T-helper 1 cell (primary cell): ENCODE measurements around the gene ZNF652.

ENCODE experiments used
- DNase-seq, 5 donors: peaks; one replicate each; pipeline ENCODE4 v3.0.0-alpha.2; 2012 to 2020

ZNF652 gene

DNA sequence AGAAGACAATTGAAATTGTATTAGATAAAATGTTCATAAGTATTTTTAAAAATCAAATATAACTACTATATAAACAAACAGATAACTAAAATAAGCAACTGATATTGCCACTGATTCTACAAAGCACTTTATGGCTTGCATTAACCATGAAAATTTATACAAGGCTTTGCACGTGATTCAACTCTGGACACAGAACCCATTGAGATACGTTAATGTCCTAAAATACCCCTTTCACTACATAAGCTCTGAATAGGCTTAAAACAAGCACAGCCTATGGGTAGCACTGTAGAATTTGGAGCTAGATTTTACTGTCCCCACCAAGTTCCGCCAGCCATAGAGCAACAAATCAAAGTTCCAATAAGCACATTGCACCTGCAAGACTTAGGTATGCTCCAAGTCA is 4.5 kb downstream of the ZNF652 start:
- no peak for DNase-seq

DNA sequence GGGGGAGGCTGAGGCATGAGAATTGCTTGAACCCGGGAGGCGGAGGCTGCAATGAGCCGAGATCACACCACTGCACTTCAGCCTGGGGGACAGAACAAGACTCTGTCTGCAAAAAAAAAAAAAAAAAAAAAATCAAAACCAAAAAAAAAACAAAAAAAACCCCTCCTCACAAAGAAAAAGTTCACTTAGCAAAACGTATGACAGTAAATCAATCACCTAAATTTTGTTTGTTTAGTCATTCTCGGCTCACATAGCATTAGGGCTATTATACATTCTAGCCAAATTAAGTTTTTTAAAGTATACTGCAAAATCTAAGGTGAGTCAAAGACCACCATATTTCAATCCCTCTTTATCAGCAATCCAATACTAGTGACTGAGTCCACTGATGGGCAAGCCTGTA is 5.7 kb downstream of the ZNF652 start:
- DNase-seq: no peak

DNA sequence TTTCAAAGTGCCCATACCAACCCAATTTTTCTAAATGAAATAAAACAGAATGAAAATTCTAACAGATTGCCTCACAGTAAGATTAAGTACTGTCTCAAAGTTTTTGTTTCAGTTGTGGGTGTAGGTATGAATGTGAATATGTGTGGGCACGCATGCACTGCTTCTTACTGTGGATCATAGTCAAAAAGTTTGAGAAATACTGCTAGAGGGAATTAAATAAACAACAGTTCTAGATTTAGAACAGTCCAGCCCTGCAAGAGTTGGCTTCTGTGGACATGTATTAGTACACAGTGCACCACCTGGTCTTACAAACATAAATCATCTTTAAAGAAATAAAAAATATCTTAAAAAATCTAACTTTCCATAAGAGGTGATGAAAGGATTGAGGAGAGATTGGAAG is 8.4 kb downstream of the ZNF652 start:
- DNase-seq: no peak

DNA sequence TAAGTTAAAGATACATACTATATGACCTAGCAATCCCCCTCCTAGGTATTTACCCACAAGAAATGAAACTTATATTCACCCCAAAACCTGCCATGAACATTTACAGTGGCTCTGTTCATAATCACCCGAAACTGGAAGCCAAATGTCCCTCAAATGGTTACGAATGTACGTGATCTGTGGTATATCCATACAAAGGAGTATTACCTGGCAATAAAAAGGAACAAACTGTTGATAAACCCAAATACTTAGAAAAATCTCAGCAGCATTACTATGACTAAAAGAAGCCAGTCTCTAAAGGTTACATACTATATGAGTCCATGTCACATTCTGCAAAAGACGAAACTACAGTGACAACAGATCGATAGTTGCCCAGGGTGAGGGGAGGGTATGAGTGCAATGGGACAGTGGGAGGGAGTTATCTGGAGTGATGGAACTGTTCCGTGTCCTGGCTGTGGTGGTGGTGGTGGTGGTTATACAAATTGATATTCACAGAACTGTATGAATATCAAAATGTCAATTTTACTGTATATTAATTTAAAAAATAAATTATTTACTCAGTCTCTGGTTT is 9.4 kb downstream of the ZNF652 start:
- no peak for DNase-seq

DNA sequence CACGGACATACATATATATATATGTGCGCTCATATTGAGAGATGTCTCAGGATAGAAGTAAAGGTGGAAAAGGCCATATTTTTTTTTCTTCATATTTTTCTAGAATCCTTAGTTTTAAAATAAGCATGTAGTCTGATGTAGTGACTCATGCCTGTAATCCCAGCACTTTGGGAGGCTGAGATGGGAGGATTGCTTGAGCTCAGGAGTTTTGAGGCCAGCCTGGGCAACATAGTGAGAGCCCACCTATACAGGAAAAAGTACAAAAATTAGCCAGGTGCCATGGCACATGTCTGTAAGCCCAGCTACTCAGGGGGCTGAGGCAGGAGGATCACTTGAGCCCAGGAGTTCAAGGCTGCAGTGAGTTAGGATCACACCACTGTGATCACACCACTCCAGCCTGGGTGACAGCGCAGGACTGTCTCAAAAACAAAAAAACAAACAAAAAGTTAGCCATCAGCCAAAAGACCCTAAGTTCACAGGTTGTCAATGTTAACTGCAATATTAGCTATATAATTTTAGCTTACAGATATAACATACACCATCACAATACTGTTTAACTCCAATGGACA is 10.4 kb downstream of the ZNF652 start:
- DNase-seq: no peak

DNA sequence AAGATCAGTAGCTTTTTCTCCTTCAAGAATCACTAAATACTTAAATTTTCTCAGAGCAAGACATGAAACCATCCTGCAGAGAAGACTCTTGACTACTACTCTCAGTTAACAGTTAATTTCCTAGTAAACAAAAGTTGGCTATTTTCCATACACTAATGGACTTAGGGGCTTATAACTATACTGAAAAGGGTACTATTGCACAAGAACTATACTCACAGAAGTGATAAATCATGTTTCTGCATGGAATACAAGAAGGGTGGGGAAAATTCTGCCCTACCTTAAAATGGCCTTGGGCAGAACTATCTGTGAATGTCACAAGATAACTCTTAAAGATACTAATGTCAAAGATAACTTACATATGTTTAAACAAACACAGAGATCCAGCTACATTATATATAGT is 12.5 kb downstream of the ZNF652 start:
- no peak for DNase-seq

DNA sequence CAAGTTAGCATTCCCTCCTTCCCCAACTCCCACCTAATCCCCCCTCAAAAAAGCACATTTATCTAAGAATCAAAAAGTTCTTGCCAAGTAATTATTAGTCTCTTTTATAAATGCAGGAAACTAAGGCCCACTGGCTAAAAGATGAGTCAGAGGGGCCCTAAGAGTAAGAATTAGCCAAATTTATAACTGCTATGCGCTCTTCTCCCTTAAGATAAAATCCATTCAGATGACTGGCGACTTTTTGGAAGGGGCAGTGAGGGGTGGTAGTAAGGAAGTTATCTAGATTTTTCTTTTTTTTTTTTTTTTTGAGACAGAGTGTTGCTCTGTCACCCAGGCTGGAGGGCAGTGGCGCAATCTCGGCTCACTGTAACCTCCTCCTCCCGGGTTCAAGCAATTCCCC is 17.1 kb downstream of the ZNF652 start:
- DNase-seq: no peak

DNA sequence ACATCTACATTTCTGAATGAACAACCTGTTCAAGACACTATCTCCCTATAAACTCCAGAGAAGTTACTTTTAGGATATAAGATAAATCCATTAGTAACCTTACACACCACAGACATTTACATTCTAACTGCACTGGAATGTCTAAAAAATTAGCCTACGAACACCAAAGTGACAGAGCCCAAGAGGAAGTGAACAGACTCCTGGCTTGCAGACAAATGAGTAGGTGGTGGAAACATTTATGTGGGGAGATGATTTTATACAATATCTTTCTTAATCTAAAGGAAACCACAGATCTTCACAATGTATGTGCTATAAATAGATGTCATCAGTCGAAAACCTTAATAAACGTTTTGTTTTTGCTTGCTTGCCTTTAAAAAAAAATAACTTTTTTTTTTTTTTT is 18.8 kb downstream of the ZNF652 start:
- DNase-seq: peak in 1 of 5 donors; percentile 54

DNA sequence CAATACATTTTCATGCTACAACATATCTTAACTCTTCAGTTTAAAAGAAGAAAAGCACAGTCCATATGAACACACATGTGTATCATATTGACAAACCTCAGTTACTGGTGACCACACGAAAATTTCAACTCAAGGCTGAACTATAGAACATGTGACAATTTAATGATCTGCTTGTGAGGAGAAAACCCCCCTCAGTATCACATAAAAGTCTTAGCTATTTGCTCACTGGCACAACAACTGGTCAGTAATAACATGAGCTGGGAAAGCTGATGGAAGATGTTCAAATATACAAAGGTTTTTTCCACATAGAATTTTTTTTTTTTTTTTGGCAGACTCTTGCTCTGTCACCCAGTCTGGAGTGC is 19.5 kb downstream of the ZNF652 start:
- DNase-seq: no peak

DNA sequence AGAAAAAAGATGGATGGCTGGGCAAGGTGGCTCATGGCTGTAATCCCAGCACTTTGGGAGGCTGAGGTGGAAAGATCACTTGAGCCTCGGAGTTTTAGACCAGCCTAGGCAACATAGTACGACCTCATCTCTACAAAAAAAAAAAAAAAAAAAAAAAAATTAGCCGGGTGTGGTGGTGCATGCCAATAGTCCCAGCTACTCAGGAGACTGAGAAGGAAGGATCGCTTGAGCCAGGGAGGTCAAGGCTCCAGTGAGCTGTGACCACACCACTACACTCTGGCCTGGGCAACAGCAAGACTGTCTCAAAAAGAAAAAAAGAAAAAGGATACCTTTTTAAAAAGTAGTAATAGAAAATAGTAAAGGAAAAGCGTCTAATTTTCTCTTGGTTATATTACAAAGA is 20.7 kb downstream of the ZNF652 start:
- DNase-seq: no peak

DNA sequence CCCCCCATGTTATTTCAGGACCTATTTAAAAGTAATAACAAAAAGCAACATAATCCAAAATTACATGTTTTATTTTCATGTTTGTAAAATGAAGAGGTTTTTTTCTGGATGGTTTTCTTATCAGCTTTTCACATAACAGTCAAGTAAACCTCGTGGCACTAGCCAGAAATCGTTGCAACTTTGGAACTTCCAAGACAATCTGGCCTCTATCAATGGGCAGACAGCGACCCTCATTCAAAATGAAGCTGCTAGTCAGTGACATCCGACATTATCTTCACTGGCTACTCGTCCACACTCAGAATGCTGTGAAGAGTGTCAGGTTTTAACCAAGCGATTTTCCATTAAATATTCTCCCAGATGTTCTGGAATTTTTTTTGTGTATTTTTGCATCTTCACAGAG is 22.7 kb downstream of the ZNF652 start:
- no peak for DNase-seq

DNA sequence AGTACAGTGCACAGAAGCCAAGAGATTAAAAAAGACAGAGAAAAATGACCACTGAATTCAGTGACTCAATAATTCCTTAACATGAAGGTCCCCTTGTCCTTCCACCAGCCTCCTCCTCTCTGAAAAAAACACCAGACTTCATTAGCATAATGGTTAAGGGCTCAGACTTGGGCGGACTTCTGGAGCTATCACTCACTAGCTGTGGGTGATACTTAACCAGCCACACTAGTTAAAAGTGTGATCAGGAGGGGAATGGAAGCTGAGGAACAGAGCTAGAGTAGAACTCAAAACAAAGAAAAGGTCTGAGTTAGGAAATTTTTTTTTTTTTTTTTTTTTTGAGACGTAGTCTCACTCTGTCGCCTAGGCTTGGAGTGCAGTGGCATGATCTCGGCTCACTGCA is 23.2 kb downstream of the ZNF652 start:
- no peak for DNase-seq

DNA sequence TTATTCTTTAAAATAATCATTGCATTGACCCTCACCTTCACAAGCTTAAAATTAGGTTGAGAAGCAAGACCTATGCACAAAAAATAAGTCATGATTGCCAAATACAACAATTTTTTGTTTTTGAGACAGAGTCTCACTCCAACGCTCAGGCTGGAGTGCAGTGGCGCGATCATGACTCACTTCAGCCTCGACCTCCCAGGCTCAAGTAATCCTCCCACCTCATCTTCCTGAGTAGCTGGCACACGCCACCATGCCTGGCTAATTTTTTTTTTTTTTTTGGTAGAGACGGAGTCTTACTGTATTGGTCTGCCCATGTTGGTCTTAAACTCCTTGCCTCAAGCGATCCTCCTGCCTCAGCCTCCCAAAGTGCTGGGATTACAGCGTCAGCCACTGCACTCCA is 24.2 kb downstream of the ZNF652 start:
- DNase-seq: no peak

DNA sequence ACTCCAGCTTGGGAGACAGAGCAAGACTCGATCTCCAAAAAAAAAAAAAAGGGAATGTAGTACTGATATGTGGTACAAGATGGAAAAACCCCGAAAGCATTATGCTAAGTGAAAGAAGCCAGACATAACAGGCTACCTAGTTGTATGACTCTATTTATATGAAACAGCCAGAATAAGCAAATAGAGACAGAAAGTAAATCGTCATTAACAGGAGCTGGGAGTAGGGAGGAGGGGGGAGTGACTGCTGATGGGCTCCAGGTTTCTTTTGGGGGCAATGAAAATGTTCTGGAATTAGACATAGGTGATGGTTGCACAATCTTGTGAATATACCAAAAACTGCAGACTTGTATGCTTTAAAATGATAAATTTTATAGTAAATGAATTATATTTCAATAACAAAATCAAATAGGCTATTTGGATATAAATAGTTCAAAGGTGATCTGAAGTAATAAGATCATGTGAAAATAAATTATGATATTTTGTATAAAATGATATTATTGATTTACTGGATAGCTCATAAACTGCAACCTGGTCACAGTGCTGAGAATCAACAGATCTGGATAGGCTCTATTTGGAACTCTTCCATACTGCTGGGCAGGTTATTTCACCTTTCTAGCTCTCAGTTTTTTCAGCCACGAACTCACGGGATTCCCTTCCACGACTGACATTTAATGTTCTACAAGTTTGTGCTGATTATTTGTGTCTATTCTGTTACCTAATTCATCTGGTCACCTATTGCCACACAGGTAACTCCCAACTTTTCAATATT is 27.1 kb downstream of the ZNF652 start:
- no peak for DNase-seq

DNA sequence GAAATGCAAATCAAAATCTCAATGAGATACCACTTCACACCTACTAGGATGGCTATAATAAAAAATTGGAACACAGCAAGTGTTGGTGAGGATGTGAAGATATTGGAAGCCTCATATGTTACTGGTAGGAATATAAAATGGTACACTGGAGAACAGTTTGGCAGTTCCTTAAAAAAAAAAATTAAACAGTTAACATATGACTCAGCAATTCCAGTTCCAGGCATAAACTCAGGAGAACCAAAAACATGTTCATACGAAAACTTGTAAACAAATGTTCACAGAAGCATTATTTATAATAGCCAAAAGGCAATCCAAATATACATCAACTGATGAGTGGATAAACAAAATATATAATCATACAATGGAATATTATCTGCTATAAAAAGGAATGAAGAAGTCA is 28.2 kb downstream of the ZNF652 start:
- DNase-seq: no peak

DNA sequence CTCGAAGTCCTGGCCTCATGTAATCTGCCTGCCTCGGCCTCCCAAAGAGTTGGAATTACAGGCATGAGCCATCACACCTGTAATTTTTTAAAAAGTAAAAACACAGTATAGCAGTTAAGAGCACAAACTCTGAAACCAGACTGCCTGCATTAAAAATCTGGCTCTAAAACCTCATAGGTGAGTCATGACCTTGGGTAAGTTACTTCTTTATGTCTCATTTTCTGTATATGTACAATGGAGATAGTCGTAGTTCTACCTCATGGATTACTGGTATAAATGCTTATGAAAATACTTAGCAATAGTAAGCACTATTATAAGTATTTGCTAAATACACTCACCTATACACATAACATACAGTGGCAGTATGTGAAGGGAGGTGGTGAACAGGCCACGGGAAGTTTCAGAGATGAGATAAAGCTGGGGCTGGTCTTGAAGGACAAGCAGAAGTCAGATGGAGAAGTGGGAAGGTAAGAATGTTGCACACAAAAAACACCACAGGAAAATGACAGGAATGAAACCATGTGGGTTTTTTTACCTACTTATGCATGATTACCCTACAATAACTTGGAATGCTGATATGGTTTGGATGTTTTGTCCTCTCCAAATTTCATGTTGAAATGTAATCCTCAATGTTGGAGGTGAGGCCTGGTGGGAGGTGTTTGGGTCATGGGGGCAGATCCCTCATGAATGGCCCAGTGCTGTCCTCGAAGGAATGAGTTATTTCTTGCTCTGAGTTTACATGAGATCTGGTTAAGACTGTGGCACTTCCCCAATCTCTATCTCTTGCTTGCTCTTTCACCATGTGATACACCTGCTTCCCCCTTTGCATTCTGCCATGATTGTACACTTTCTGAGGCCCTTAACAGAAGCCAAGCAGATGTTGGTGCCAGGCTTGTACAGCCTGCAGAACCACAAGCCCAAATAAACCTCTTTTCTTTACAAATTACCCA is 33.9 kb downstream of the ZNF652 start:
- DNase-seq: no peak

DNA sequence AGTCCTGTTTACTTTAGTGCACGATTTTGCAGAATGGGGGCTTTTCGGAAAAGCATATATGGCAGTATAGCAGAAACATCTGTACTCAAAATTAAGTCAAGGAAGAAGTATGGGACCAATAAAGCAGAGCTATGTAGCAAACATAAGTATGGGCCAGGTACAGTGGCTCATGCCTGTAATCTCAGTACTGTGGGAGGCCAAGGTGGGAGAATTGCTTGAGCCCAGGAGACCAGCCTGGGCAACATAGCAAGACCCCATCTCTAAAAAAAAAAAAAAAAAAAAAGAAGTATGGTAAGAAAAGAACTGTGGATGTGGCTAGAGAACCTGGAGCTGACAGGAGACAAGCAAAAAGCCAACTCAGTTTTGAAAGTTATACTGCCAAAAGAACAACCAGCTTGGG is 36.1 kb downstream of the ZNF652 start:
- DNase-seq: no peak

DNA sequence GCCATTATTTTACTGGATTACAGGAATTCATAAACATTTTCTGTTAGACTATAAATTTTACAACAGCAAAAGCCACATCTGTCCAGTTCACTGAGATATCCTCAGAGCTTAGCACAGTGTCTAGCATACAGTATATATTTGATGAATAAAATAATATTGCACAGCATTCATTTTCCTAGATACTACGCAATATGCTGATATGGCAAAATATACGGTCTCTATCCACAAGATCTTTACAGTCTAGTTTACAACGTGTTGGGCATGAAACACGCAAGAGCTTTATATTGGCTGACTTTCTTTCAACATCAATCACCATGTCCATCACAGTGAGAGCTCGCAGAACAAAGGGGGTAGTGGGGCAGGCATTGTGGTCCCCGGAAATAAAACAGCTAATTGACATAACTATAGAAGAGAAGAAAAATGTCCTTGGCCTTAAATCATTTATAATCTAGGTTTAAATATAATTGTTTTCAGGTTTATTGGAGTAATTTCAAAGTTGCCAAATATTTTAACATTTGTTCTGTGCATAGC is 43.5 kb downstream of the ZNF652 start:
- DNase-seq: no peak

DNA sequence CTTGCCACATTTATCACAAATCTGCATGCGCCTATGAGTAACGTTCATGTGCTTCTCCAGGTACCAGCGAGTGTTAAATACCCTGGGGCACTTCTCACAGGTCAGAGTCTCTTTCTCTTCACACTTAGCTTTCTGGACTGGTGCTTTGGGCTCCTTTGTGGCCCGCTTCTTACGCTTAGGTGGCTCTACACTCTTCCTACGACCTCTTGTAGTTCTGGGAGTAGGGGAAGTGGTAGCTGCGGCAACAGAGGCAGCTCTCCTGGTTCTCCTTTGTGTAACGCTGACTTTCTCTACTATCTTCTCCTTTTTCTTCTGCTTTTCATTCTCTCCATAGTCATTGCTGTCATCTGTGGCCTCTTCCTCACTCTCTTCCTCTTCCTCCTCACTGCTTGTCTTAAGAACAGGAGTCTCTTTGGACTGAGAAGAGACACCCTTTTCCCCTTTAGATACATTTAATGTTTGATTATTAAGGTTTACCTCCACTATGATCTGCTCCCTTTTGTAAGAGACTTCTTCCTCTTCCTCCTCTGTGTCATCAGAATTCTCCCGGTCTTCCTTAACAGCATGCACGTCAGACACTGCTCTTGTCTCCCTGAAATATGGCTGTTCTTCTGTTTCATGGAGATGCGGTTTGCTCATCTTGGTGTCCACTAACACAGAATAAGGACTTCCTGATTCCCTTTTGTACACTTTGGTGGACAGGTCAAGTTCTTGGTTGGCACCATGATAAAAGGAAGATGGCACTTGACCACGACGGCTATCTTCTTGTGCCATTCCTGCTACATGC is 45.0 kb downstream of the ZNF652 start:
- no peak for DNase-seq

DNA sequence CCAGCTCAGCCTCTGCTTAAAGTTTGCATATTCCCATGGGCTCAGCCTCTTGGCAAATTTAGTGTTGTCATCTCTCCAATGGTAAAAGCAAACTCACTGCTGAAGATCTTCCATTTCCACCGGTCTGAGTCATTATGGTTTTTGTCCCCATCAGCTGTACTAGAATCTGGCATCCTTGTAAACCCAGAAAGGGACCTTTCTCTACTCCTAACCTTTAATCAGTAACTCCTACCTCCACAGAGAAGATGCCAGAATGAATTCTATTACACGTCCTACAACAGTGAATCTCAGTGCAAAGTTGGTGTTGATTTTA is 45.8 kb downstream of the ZNF652 start:
- no peak for DNase-seq

DNA sequence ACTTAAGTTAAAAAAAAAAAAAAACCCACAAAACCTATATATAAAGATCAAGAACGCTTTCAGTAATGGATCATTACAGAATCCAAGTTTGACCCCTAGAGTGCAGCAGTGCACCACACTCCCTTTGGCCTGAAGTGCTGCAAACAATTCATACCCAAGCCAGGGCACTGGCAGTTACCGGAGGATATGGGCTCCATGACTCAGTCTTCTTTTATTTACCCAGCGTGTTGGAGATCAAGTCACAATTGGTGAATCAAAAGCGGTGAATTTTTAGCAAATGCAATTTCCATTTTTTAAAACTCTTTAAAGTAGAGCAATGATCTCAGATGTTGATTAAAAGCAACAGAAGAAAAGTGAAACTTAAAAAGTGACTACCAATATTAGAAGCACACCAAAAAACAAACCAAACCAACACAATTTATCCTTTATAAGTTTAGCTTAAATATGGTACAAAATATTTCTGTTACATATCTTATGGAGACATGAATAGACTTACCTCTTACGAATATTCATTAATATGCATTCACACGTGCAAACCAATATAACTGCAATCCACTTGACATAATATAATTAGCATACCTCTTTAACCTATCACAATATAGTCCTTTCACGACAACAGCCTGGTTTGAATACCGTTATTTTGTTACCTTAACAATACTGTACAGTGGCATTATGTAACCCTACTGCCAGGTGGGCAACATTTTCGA is 46.3 kb downstream of the ZNF652 start:
- peak; percentile 51 to 80 (median 66) for DNase-seq

DNA sequence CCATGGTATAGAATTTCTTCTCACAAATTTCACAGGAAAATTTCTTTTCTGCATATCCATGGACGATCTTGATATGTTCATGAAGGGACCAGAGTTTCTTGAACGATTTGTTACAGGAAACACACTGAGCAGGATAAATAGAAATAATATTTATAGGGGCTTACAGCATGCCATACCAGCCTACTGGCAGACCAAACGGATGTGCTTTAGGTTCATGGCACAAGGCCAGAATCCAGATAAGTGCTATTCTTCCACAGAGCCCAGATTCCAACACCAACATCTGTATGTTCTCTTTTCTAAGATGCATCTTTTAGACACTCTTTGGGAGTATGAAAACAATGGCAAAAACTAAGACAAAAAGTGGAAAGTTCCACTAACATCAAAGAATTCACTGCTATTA is 49.3 kb downstream of the ZNF652 start:
- no peak for DNase-seq
